ENCODE data around the gene ANXA3.

GRCh38 chr4:78644744-78645330, 93.3 kb downstream of the ANXA3 start:
- TF ChIP-seq CTCF (IDR thresholded peaks at IDR 0.05) (peak; percentile 87), SIN3A (IDR thresholded peaks at IDR 0.05; ENCODE audit: borderline replicate concordance, low read depth, low read length) (peak; percentile 48; the same call in 1 of the 2 replicates), SMC3 (IDR thresholded peaks at IDR 0.05; ENCODE audit: low read depth, low read length) (peak; percentile 70), MXI1 (IDR thresholded peaks at IDR 0.05; ENCODE audit: low read depth, low read length) (no peak), RAD21 (IDR thresholded peaks at IDR 0.05; ENCODE audit: low read length) (peak; percentile 74), RXRA (IDR thresholded peaks at IDR 0.05; ENCODE audit: borderline replicate concordance, low read depth) (no peak), GABPA (IDR thresholded peaks at IDR 0.05; ENCODE audit: low read depth) (no peak), EP300 (IDR thresholded peaks at IDR 0.05; ENCODE audit: borderline replicate concordance in 1 of 2, low read depth in 1 of 2, low read length in 1 of 2) (no peak), POLR2AphosphoS5 (IDR thresholded peaks at IDR 0.05; ENCODE audit: low read depth, low read length) (no peak)
